HepG2 (cell line): ENCODE data around the gene EPN2. TPM values are rescaled to one million over a fixed set of nuclear protein-coding genes. Genes with fewer than 3 reads are reported as not detected.

Source experiments
- ATAC-seq: fragments of 200-7000 bp; cut with Tn5 transposase; 3 replicates; pipeline ENCODE4 v1.9.1; 2020; ENCODE audit warnings: mild to moderate bottlenecking, moderate library complexity
- BruUV-seq: library from RNA; stranded (reverse); fragments of 400-500 nt; replicated peaks from 2 replicates; lab custom pipeline; 2021; lab: Mats Ljungman, UMichigan
- CTCF ChIA-PET: fragments of 300-600 bp; formaldehyde crosslinking; extraction: SDS; loops from one replicate; lab custom pipeline; 2021; ENCODE audit warnings: low total read pairs, inconsistent platforms, low intra/inter-chr PET ratio; lab: Yijun Ruan, JAX
- POLR2A ChIA-PET: fragments of 350-600 bp; sonication (Branson Sonifier 250); formaldehyde crosslinking; loops from one replicate; lab custom pipeline; 2020; ENCODE audit warnings: antibody characterized with exemption, inconsistent platforms; lab: Yijun Ruan, JAX
- DNase-seq: peaks from one replicate; pipeline ENCODE4 v3.0.0-alpha.2; 2015; ENCODE audit warnings: low spot score
- FAIRE-seq: peaks from 3 replicates; lab custom pipeline; 2011; peaks lifted over from hg19 to GRCh38; lab: Jason Lieb, UNC
- H2AFZ ChIP-seq: one replicate; pipeline ENCODE4 v1.6.1; 2011; ENCODE audit warnings: low read length, inconsistent platforms
- H3K27ac ChIP-seq: fragments of 300-600 bp; 3 replicates; pipeline ENCODE4 v1.8.0; 2011; ENCODE audit warnings: mixed run types, mild to moderate bottlenecking, mixed read lengths, low read length, inconsistent platforms; ENCODE audit not compliant: insufficient read depth; ENCODE audit errors: extremely low read length
- H3K27me3 ChIP-seq, 2 experiments: fragments of 200-600 bp in 1 of 2; 2 replicates in 1 of 2; 3 replicates in 1 of 2; pipeline versions ENCODE4 v1.6.0 to v1.8.0; 2011; ENCODE audit warnings: low read length in 2 of 2, mild to moderate bottlenecking in 2 of 2, moderate library complexity in 2 of 2, inconsistent platforms in 1 of 2; ENCODE audit not compliant: insufficient read depth in 2 of 2, control insufficient read depth in 1 of 2
- H3K36me3 ChIP-seq, 2 experiments: fragments of 200-600 bp in 1 of 2; replicated peaks in 1 of 2; 2 replicates in 1 of 2; 3 replicates in 1 of 2; pipeline versions ENCODE4 v1.5.1 to v1.8.0; 2011; ENCODE audit warnings: low read length in 2 of 2, inconsistent platforms in 1 of 2; ENCODE audit not compliant: insufficient read depth in 2 of 2, control insufficient read depth in 1 of 2
- H3K4me1 ChIP-seq: 2 replicates; pipeline ENCODE4 v1.5.1; 2012; ENCODE audit warnings: low read length, inconsistent platforms; ENCODE audit not compliant: insufficient read depth
- H3K4me2 ChIP-seq: 2 replicates; pipeline ENCODE4 v1.6.0; 2011; ENCODE audit warnings: low read depth, low read length, inconsistent platforms
- H3K4me3 ChIP-seq, 3 experiments: fragments of 200-600 bp in 1 of 3; sonication (generic), shearing (Covaris generic) in 1 of 3; replicated peaks in 1 of 3; 2 replicates each; pipeline ENCODE4 v1.5.1; 2011 to 2016; ENCODE audit warnings: low read length in 3 of 3, inconsistent platforms in 2 of 3, low read depth in 2 of 3, mild to moderate bottlenecking in 2 of 3, control low read depth in 1 of 3, mixed read lengths in 1 of 3; ENCODE audit not compliant: insufficient read depth in 1 of 3
- H3K79me2 ChIP-seq: one replicate; pipeline ENCODE4 v1.6.1; 2011; ENCODE audit warnings: low read length, inconsistent platforms; ENCODE audit not compliant: insufficient read depth
- H3K9ac ChIP-seq: 2 replicates; pipeline ENCODE4 v1.6.0; 2011; ENCODE audit warnings: mild to moderate bottlenecking, low read depth, low read length, inconsistent platforms; ENCODE audit not compliant: insufficient read depth
- H3K9me3 ChIP-seq: 2 replicates; pipeline ENCODE4 v1.5.1; 2012; ENCODE audit warnings: mild to moderate bottlenecking, low read length
- H4K20me1 ChIP-seq: 2 replicates; pipeline ENCODE4 v1.6.0; 2011; ENCODE audit warnings: inconsistent platforms, mild to moderate bottlenecking, low read length, moderate library complexity; ENCODE audit not compliant: insufficient read depth
- ARNT2 ChIP-seq: sonication (generic); formaldehyde crosslinking; IDR thresholded peaks from 2 replicates; pipeline ENCODE4 v1.8.0; 2022; ENCODE audit warnings: mild to moderate bottlenecking, low read depth, missing genetic modification reagents, moderate library complexity
- ATF7 ChIP-seq, 2 experiments: fragments of 450-650 bp in 1 of 2; sonication (generic) in 1 of 2; formaldehyde crosslinking in 1 of 2; IDR thresholded peaks; 2 replicates each; pipeline versions ENCODE4 v1.4.0 to v1.6.1; 2016 to 2020; ENCODE audit warnings: antibody characterized with exemption in 1 of 2, mild to moderate bottlenecking in 1 of 2, missing genetic modification reagents in 1 of 2
- CREM ChIP-seq, 2 experiments: sonication (generic) in 1 of 2; formaldehyde crosslinking in 1 of 2; IDR thresholded peaks; 2 replicates each; pipeline versions ENCODE4 v1.4.0 to v1.6.1; 2016 to 2020; ENCODE audit warnings: antibody characterized with exemption in 1 of 2, mild to moderate bottlenecking in 1 of 2, missing genetic modification reagents in 1 of 2
- ELF1 ChIP-seq: sonication (generic); formaldehyde crosslinking; IDR thresholded peaks from 2 replicates; pipeline ENCODE4 v1.4.0; 2020; ENCODE audit warnings: missing genetic modification reagents
- ELF3 ChIP-seq: IDR thresholded peaks from 2 replicates; pipeline ENCODE4 v1.6.1; 2016; ENCODE audit warnings: missing genetic modification reagents, missing compliant biosample characterization
- ETV5 ChIP-seq: IDR thresholded peaks from 2 replicates; pipeline ENCODE4 v1.6.1; 2018; ENCODE audit warnings: missing biosample characterization, missing genetic modification reagents, inconsistent platforms, borderline replicate concordance
- FOSL2 ChIP-seq: sonication (generic); formaldehyde crosslinking; IDR thresholded peaks from 2 replicates; pipeline ENCODE4 v1.4.0; 2020; ENCODE audit warnings: missing genetic modification reagents
- GABPA ChIP-seq, 2 experiments: IDR thresholded peaks; 2 replicates each; pipeline ENCODE4 v1.6.1; 2011 to 2016; ENCODE audit warnings: low read depth in 2 of 2, low read length in 1 of 2, missing biosample characterization in 1 of 2, missing genetic modification characterization in 1 of 2
- GABPB1 ChIP-seq: IDR thresholded peaks from 2 replicates; pipeline ENCODE4 v1.6.1; 2016; ENCODE audit warnings: mild to moderate bottlenecking, missing genetic modification reagents, moderate library complexity, missing compliant biosample characterization
- MAFF ChIP-seq: IDR thresholded peaks from 2 replicates; pipeline ENCODE4 v1.6.1; 2011; ENCODE audit warnings: low read depth, low read length, improper control_type of control experiment
- PHF20 ChIP-seq: sonication (generic); formaldehyde crosslinking; IDR thresholded peaks from 2 replicates; pipeline ENCODE4 v1.5.0; 2020; ENCODE audit warnings: mild to moderate bottlenecking, missing genetic modification reagents
- PHF21A ChIP-seq: sonication (generic); formaldehyde crosslinking; IDR thresholded peaks from 2 replicates; pipeline ENCODE4 v1.5.0; 2020; ENCODE audit warnings: mild to moderate bottlenecking, missing genetic modification reagents
- SAP130 ChIP-seq: IDR thresholded peaks from 2 replicates; pipeline ENCODE4 v1.6.1; 2016; ENCODE audit warnings: low read depth
- SMC3 ChIP-seq: IDR thresholded peaks from 2 replicates; pipeline ENCODE4 v1.6.1; 2011; ENCODE audit warnings: low read length, improper control_type of control experiment
- ZBTB38 ChIP-seq: sonication (generic); formaldehyde crosslinking; IDR thresholded peaks from 2 replicates; pipeline ENCODE4 v1.5.1; 2020; ENCODE audit warnings: mild to moderate bottlenecking, missing genetic modification reagents
- ZNF296 ChIP-seq: sonication (generic); formaldehyde crosslinking; conservative IDR thresholded peaks from 2 replicates; pipeline ENCODE4 v1.5.0; 2020; ENCODE audit warnings: mild to moderate bottlenecking, missing genetic modification reagents
- WGBS: methylation state at CpG from one replicate; pipeline ENCODE4 v1.1.6; 2017; ENCODE audit warnings: low lambda C conversion rate; 5-methylcytosine and 5-hydroxymethylcytosine counted together
- in situ Hi-C: cut with HindIII; loops from 2 replicates; pipeline ENCODE4 v1.10.0; 2017; ENCODE audit warnings: low pct_unique_long_range_greater_than_20kb; ENCODE audit not compliant: extremely low pct_ligation_motif_present
- intact Hi-C: fragments of 100-400 bp; cut with micrococcal nuclease; formaldehyde crosslinking; loops from one replicate; pipeline ENCODE4 v1.10.0; 2022; ENCODE audit not compliant: unreplicated experiment
- polyA plus RNA-seq, 8 experiments: library from polyadenylated mRNA; depleted of rRNA in 3 of 8; stranded (reverse) in 7 of 8; unstranded in 1 of 8; fragments of >200 nt; fragmentation: Illumina TruSeq in 4 of 8; extraction: Trizol in 4 of 8; gene quantifications; 2 replicates each; pipeline versions ENCODE4 v1.2.1 to v1.2.3, GENCODE V29; 2011 to 2016; ENCODE audit warnings: low read depth in 4 of 8, missing spikeins in 1 of 8, mixed read lengths in 1 of 8; ENCODE audit not compliant: insufficient read depth in 1 of 8
- total RNA-seq, 5 experiments: library from RNA; depleted of rRNA; stranded (reverse); fragments of >200 nt; fragmentation: Illumina TruSeq; extraction: Trizol; gene quantifications; 2 replicates each; pipeline ENCODE4 v1.2.3, GENCODE V29; 2016; ENCODE audit warnings: low read depth in 1 of 5
- TF ChIP-seq, protein P1 (sequence below): sonication (generic); formaldehyde crosslinking; IDR thresholded peaks from 2 replicates; pipeline ENCODE4 v1.4.0; 2020; ENCODE audit warnings: missing genetic modification reagents
- TF ChIP-seq, protein P2 (sequence below): sonication (generic); formaldehyde crosslinking; IDR thresholded peaks from 2 replicates; pipeline ENCODE4 v1.4.0; 2020; ENCODE audit warnings: missing genetic modification reagents
- TF ChIP-seq, protein P3 (sequence below): sonication (generic); formaldehyde crosslinking; IDR thresholded peaks from 2 replicates; pipeline ENCODE4 v1.5.1; 2020; ENCODE audit warnings: mild to moderate bottlenecking, missing genetic modification reagents, moderate library complexity

The EPN2 gene
- total and polyA plus RNA-seq, 2 of the 13 experiments (the other 11 are each of a cell fraction or from before 2014, with no cell fraction given): 7.8 to 19.2 TPM

DNA sequence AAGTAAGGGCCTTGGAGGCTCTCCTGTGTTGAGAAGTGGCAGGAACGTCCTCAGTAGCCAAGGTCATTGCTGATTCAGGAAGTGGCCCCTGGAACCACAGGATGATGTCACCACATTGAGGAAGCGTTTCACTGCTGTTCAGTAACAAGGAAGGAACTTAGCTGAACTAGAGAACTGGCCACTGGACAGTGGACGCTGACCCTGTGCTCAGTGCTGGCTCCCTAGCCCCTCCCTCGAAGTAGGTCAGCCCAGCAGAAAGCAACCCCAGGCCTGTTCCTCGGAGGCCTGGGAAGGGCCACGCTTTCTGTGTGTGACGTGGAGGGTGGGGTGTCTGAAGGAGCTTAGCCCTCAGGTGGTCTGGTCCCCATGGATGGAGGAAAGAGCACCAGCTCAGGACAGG lies 67.0 kb downstream of the EPN2 start:
- no TSS peak for BruUV-seq
- H4K20me1 ChIP-seq: 0 out of 2 replicates have a peak, but pooled peaks cover 2% of the 10 kb centered on the region
- ChIA-PET POLR2A (interaction anchor here (1.0 kb wide), 2 partner anchors 14 to 34 kb away, joined by 3 read pairs; no protein-coding TSS in a partner anchor), CTCF (no interaction called here)
- DNase-seq (peak; percentile 37), FAIRE-seq (no peak), ATAC-seq (peak; percentile 26; the same call in 2 of the 3 replicates)
- H3K4me2 ChIP-seq: no peak overlapping the region; the same call in 1 of the 2 replicates
- H3K9ac ChIP-seq: no peak overlapping the region
- peaks cover 36% of the 10 kb centered on the region for H3K4me1 ChIP-seq
- peak overlapping the region; percentile 11 for H3K27ac ChIP-seq
- H3K36me3 ChIP-seq: no peaks in the 10 kb centered on the region
- intact Hi-C loops: no loop called here
- 65% methylated on average over 6 of the region's 7 CpGs for WGBS
- TF ChIP-seq MAFF: 0 out of 2 replicates have a peak, but pooled peaks have one; percentile 2
- TF ChIP-seq PHF21A: no peak
- peak; percentile 27; the same call in 1 of the 2 replicates for TF ChIP-seq SAP130 (CRISPR knock-in tag)
- peak; percentile 57; the same call in 1 of the 2 replicates for TF ChIP-seq ZBTB38 (CRISPR knock-in tag)
- 0 out of 2 replicates have a peak, but pooled peaks have one; percentile 43 for TF ChIP-seq ARNT2
- TF ChIP-seq GABPA (IDR thresholded peaks at IDR 0.05; ENCODE audit: low read depth, low read length): no peak
- TF ChIP-seq GABPA (CRISPR knock-in tag; IDR thresholded peaks at IDR 0.05; ENCODE audit: low read depth): peak; percentile 57
- peak; percentile 69 for TF ChIP-seq ATF7 (IDR thresholded peaks at IDR 0.05)
- no peak for TF ChIP-seq ATF7 (CRISPR knock-in tag; IDR thresholded peaks at IDR 0.05)
- no peak for TF ChIP-seq SMC3
- peak; percentile 35 for TF ChIP-seq FOSL2 (CRISPR knock-in tag)
- peak; percentile 77 for TF ChIP-seq ELF1 (CRISPR knock-in tag)
- 0 out of 2 replicates have a peak, but pooled peaks have one; percentile 8 for TF ChIP-seq CREM (IDR thresholded peaks at IDR 0.05)
- no peak for TF ChIP-seq CREM (CRISPR knock-in tag; IDR thresholded peaks at IDR 0.05)
- peak; percentile 15; the same call in 1 of the 2 replicates for TF ChIP-seq GABPB1
- TF ChIP-seq, protein P1, sequence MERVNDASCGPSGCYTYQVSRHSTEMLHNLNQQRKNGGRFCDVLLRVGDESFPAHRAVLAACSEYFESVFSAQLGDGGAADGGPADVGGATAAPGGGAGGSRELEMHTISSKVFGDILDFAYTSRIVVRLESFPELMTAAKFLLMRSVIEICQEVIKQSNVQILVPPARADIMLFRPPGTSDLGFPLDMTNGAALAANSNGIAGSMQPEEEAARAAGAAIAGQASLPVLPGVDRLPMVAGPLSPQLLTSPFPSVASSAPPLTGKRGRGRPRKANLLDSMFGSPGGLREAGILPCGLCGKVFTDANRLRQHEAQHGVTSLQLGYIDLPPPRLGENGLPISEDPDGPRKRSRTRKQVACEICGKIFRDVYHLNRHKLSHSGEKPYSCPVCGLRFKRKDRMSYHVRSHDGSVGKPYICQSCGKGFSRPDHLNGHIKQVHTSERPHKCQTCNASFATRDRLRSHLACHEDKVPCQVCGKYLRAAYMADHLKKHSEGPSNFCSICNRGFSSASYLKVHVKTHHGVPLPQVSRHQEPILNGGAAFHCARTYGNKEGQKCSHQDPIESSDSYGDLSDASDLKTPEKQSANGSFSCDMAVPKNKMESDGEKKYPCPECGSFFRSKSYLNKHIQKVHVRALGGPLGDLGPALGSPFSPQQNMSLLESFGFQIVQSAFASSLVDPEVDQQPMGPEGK: no peak
- TF ChIP-seq ETV5: peak; percentile 45; the same call in 1 of the 2 replicates
- peak; percentile 35; the same call in 1 of the 2 replicates for TF ChIP-seq ZNF296 (CRISPR knock-in tag)
- TF ChIP-seq, protein P2, sequence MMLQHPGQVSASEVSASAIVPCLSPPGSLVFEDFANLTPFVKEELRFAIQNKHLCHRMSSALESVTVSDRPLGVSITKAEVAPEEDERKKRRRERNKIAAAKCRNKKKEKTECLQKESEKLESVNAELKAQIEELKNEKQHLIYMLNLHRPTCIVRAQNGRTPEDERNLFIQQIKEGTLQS (CRISPR knock-in tag): peak; percentile 63; the same call in 1 of the 2 replicates
- TF ChIP-seq, protein P3, sequence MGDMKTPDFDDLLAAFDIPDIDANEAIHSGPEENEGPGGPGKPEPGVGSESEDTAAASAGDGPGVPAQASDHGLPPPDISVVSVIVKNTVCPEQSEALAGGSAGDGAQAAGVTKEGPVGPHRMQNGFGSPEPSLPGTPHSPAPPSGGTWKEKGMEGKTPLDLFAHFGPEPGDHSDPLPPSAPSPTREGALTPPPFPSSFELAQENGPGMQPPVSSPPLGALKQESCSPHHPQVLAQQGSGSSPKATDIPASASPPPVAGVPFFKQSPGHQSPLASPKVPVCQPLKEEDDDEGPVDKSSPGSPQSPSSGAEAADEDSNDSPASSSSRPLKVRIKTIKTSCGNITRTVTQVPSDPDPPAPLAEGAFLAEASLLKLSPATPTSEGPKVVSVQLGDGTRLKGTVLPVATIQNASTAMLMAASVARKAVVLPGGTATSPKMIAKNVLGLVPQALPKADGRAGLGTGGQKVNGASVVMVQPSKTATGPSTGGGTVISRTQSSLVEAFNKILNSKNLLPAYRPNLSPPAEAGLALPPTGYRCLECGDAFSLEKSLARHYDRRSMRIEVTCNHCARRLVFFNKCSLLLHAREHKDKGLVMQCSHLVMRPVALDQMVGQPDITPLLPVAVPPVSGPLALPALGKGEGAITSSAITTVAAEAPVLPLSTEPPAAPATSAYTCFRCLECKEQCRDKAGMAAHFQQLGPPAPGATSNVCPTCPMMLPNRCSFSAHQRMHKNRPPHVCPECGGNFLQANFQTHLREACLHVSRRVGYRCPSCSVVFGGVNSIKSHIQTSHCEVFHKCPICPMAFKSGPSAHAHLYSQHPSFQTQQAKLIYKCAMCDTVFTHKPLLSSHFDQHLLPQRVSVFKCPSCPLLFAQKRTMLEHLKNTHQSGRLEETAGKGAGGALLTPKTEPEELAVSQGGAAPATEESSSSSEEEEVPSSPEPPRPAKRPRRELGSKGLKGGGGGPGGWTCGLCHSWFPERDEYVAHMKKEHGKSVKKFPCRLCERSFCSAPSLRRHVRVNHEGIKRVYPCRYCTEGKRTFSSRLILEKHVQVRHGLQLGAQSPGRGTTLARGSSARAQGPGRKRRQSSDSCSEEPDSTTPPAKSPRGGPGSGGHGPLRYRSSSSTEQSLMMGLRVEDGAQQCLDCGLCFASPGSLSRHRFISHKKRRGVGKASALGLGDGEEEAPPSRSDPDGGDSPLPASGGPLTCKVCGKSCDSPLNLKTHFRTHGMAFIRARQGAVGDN (CRISPR knock-in tag): peak; percentile 48; the same call in 1 of the 2 replicates
- TF ChIP-seq PHF20 (CRISPR knock-in tag): no peak
- peak; percentile 75; the same call in 1 of the 2 replicates for TF ChIP-seq ELF3 (CRISPR knock-in tag)
- H3K9me3 ChIP-seq: no peaks in the 10 kb centered on the region
- no peaks in the 10 kb centered on the region for H3K79me2 ChIP-seq
- in situ Hi-C loops: no loop called here
- no peak overlapping the region for H3K4me3 ChIP-seq
- H2AFZ ChIP-seq: no peak overlapping the region
- no peaks in the 10 kb centered on the region for H3K27me3 ChIP-seq
